Endodermal cell (in vitro differentiated cells): ENCODE results near the gene ATP2A3. TPM values are rescaled to one million over a fixed set of nuclear protein-coding genes. Genes with fewer than 3 reads are reported as not detected.

ENCODE experiments used
- DNase-seq: peaks from one replicate; pipeline ENCODE4 v3.0.0-alpha.2; 2017
- H3K27ac ChIP-seq: 2 replicates; pipeline ENCODE4 v1.5.1; 2013; ENCODE audit warnings: mild to moderate bottlenecking, low read depth, low read length, moderate library complexity
- H3K27me3 ChIP-seq: 2 replicates; pipeline ENCODE4 v1.6.1; 2013; ENCODE audit warnings: mild to moderate bottlenecking, low read length, moderate library complexity; ENCODE audit not compliant: insufficient read depth, control insufficient read depth, poor library complexity, severe bottlenecking
- H3K36me3 ChIP-seq: 2 replicates; pipeline ENCODE4 v1.7.0; 2013; ENCODE audit warnings: mild to moderate bottlenecking, low read length, moderate library complexity; ENCODE audit not compliant: control insufficient read depth, insufficient read depth
- H3K4me1 ChIP-seq: one replicate; pipeline ENCODE4 v1.7.0; 2013; ENCODE audit warnings: low read length; ENCODE audit not compliant: control insufficient read depth, insufficient read depth
- H3K4me3 ChIP-seq: 2 replicates; pipeline ENCODE4 v1.5.1; 2013; ENCODE audit warnings: mild to moderate bottlenecking, low read length, moderate library complexity
- H3K9ac ChIP-seq: 2 replicates; pipeline ENCODE4 v1.6.1; 2013; ENCODE audit warnings: mild to moderate bottlenecking, low read length, moderate library complexity; ENCODE audit not compliant: poor library complexity, severe bottlenecking; ENCODE audit errors: extremely low read depth
- H3K9me3 ChIP-seq: 2 replicates; pipeline ENCODE4 v1.6.1; 2013; ENCODE audit warnings: mild to moderate bottlenecking, low read length, moderate library complexity; ENCODE audit not compliant: control insufficient read depth
- H3K27ac Mint-ChIP-seq: 2 replicates; pipeline ENCODE4 v1.8.0; 2020; ENCODE audit warnings: mixed read lengths
- H3K27me3 Mint-ChIP-seq: 2 replicates; pipeline ENCODE4 v1.8.0; 2021; ENCODE audit warnings: mild to moderate bottlenecking, mixed read lengths; ENCODE audit not compliant: insufficient read depth
- H3K36me3 Mint-ChIP-seq: 2 replicates; pipeline ENCODE4 v1.8.0; 2020; ENCODE audit warnings: low read depth, mixed read lengths
- H3K4me1 Mint-ChIP-seq: 2 replicates; pipeline ENCODE4 v1.8.0; 2020; ENCODE audit warnings: mixed read lengths
- H3K4me3 Mint-ChIP-seq: 2 replicates; pipeline ENCODE4 v1.8.0; 2020; ENCODE audit warnings: mild to moderate bottlenecking, moderate library complexity, mixed read lengths
- H3K9me3 Mint-ChIP-seq: 2 replicates; pipeline ENCODE4 v1.8.0; 2020; ENCODE audit warnings: mild to moderate bottlenecking, mixed read lengths
- WGBS, 2 experiments: methylation state at CpG; one replicate each; pipeline versions ENCODE4 v1.1.5 to v1.1.7; 2013; ENCODE audit warnings: missing lambda C conversion rate in 2 of 2, mixed read lengths in 1 of 2; ENCODE audit not compliant: insufficient coverage in 1 of 2, insufficient read length in 1 of 2; 5-methylcytosine and 5-hydroxymethylcytosine counted together
- total RNA-seq, 2 donors: library from RNA; stranded (reverse); fragmentation: NEBNext Ultra II Directional in 1 of 2; extraction: Animal tissue kit (Norgen Biotek cat#: 25700) in 1 of 2; gene quantifications; 2 replicates in 1 of 2; 3 replicates in 1 of 2; pipeline ENCODE4 v1.2.1, GENCODE V29; 2021
- TF ChIP-seq, protein P1 (sequence below): fragments of 200-600 bp; sonication (generic); conservative IDR thresholded peaks from 2 replicates; pipeline ENCODE4 v1.5.0; 2021; ENCODE audit warnings: antibody characterized with exemption, mild to moderate bottlenecking

Gene ATP2A3
- total RNA-seq, 2 donors from 2014 or later: 1.4 to 3.7 TPM

DNA sequence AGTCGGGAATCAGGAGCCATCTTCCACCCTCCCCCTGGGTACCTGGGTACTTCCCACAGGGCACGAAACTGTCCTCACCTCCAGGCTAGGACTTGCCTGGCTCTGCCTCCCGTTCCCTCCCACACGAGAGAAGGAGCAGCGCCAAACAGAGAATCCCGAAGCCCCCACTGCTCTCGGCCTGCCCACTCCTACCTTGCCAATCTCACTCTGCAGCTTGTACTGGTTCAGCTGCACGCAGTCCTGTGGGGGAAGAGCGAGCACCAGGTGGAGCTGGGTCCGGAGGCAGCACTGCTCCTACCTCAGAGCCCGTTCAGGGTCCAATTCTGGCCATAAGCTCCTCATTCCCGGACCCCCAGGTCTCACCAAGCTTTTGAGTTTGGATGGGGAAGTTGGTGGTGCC, 80.0 kb downstream of the ATP2A3 start:
- Histone ChIP-seq H3K9ac (no peak overlapping the region), H3K36me3 (no peaks in the 10 kb centered on the region), H3K27me3 (no peaks in the 10 kb centered on the region), H3K9me3 (no peaks in the 10 kb centered on the region), H3K4me1 (no peaks in the 10 kb centered on the region), H3K4me3 (no peak overlapping the region), H3K27ac (no peak overlapping the region)
- H3K27me3 Mint-ChIP-seq: peaks cover 7% of the 10 kb centered on the region
- TF ChIP-seq, protein P1, sequence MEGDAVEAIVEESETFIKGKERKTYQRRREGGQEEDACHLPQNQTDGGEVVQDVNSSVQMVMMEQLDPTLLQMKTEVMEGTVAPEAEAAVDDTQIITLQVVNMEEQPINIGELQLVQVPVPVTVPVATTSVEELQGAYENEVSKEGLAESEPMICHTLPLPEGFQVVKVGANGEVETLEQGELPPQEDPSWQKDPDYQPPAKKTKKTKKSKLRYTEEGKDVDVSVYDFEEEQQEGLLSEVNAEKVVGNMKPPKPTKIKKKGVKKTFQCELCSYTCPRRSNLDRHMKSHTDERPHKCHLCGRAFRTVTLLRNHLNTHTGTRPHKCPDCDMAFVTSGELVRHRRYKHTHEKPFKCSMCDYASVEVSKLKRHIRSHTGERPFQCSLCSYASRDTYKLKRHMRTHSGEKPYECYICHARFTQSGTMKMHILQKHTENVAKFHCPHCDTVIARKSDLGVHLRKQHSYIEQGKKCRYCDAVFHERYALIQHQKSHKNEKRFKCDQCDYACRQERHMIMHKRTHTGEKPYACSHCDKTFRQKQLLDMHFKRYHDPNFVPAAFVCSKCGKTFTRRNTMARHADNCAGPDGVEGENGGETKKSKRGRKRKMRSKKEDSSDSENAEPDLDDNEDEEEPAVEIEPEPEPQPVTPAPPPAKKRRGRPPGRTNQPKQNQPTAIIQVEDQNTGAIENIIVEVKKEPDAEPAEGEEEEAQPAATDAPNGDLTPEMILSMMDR: no peak
- H3K9me3 Mint-ChIP-seq: no peaks in the 10 kb centered on the region
- WGBS, 2 experiments: 87 to 88% methylated on average over 10 to 12 of the region's 12 CpGs
- no peaks in the 10 kb centered on the region for H3K36me3 Mint-ChIP-seq
- H3K4me1 Mint-ChIP-seq: peaks cover 8% of the 10 kb centered on the region
- DNase-seq: no peak
- no peak overlapping the region for H3K4me3 Mint-ChIP-seq
- H3K27ac Mint-ChIP-seq: no peak overlapping the region

DNA sequence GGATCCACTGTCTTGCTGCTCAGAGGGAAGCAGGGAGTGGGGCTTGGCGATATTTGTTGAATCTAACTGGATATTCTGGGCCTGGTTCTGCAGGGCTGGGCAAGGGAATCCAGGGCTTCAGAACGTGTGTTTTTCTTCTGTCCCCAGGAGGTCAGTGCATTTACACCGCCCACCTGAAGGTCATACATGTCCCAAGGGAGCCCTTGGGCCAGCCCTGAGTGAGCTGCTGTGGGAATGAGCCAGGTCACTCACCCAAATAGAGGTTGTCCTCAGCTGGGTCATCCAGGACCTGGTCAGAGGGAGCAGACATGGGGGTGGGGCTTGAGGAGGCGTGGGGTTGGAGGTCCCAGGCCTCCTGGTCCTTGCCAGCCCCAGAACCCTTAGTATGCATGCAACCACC, 82.0 kb downstream of the ATP2A3 start:
- H3K9ac ChIP-seq: no peak overlapping the region
- H3K36me3 Mint-ChIP-seq: peaks cover 2% of the 10 kb centered on the region

DNA sequence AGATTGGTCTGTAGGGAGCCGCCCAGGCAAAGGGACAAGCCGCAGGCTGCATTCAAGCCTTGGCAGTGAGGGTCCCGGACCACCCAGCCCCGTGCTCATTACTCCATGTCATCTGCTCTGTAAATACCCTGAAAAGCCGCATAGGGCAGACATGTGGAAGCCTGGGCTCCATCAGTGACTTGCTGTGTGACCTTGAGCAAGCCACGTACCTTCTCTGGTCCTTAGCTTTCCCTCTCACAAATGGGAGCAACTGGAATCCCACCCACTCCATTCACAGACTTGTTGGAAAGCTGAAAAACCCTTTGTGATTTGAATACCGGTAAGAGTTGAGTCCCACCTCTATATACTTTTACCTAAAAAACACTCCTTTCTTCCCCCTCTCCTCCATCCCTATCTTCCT, 83.3 kb downstream of the ATP2A3 start:
- 92 to 100% methylated on average over 2 to 7 of the region's 7 CpGs for WGBS, 2 experiments
- Histone ChIP-seq H3K9me3 (no peaks in the 10 kb centered on the region), H3K27ac (no peak overlapping the region), H3K27me3 (no peaks in the 10 kb centered on the region), H3K4me1 (no peaks in the 10 kb centered on the region), H3K36me3 (no peaks in the 10 kb centered on the region), H3K4me3 (no peak overlapping the region), H3K9ac (no peak overlapping the region)
- H3K4me3 Mint-ChIP-seq: no peak overlapping the region
- H3K9me3 Mint-ChIP-seq: no peaks in the 10 kb centered on the region
- peaks cover 4% of the 10 kb centered on the region for H3K36me3 Mint-ChIP-seq
- no peaks in the 10 kb centered on the region for H3K27me3 Mint-ChIP-seq
- H3K27ac Mint-ChIP-seq: no peak overlapping the region
- TF ChIP-seq, protein P1: no peak
- peaks cover 10% of the 10 kb centered on the region for H3K4me1 Mint-ChIP-seq
- DNase-seq: no peak

More for the DNA sequence above, 82.0 kb downstream of the ATP2A3 start:
- Mint-ChIP-seq H3K27ac (peak overlapping the region; percentile 58), H3K4me3 (no peak overlapping the region), H3K9me3 (no peaks in the 10 kb centered on the region), H3K27me3 (peaks cover 2% of the 10 kb centered on the region), H3K4me1 (peaks cover 10% of the 10 kb centered on the region)
- Histone ChIP-seq H3K27me3 (no peaks in the 10 kb centered on the region), H3K27ac (no peak overlapping the region), H3K4me3 (no peak overlapping the region), H3K36me3 (no peaks in the 10 kb centered on the region), H3K9me3 (no peaks in the 10 kb centered on the region), H3K4me1 (no peaks in the 10 kb centered on the region)
- DNase-seq: no peak
- WGBS, 2 experiments: 89 to 90% methylated on average over 4 of the region's 4 CpGs
- TF ChIP-seq, protein P1: no peak
